GM18520 (cell line): Measurements from ENCODE around the gene CADPS.

ENCODE experiments used
- ATAC-seq: cut with Tn5 transposase; IDR thresholded peaks from one replicate; pipeline ENCODE4 v1.9.1; 2021; ENCODE audit not compliant: unreplicated experiment

The CADPS gene

DNA sequence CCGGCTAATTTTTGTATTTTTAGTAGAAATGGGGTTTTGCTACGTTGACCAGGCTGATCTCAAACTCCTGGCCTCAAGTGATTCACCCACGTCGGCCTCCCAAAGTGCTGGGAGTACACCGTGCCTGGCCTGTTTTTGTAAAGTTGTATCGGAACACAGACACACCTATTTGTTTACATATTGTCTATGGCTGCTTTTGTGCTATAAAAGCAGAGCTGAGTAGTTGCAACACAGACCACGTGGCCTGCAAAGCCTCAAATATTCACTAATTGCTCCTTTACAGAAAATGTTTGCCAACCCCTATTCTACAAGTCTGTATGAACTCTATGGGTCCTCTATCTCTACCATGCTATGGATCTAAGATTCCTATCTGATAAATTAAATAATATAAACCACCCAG lies 175.5 kb downstream of the CADPS start:
- no peak for ATAC-seq

DNA sequence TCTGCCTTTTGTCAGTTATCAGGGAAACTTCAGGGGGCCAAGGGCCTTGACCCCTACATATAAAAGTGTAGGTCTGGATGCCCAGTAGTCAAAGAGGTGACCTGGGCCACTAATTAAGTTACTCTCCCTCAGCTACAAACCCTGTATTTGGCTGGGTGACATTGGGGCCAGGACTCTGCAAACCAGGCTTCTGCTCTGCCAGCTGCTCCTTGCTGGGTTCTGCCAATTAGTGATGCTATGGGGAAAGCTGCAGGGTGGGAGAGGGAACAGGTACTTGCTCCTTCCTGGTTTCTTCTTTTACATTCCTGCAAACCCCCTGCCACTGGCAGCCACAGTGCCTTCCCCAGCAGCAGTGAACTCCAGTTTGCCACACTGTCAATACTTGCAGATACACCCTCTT lies 179.2 kb downstream of the CADPS start:
- ATAC-seq, result no peak

DNA sequence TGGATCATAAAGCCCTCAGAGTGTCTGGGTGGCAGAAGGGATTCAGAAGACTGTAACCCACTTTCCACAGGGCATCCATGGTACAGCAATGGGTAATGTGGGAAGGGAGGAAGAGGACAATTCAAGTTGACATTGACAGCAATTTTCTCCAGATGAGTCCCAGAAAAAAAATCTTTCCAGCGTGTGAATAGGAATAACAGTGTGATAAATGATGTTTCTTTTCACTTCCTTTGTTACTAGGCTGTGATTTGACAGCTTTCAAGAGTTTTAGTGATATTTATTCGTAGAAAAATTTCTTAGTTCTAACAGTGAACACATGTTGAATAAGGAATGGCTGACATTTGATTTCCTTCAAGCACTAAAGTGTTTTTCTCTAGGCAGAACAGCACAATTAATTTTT lies 186.4 kb downstream of the CADPS start:
- ATAC-seq, result no peak

DNA sequence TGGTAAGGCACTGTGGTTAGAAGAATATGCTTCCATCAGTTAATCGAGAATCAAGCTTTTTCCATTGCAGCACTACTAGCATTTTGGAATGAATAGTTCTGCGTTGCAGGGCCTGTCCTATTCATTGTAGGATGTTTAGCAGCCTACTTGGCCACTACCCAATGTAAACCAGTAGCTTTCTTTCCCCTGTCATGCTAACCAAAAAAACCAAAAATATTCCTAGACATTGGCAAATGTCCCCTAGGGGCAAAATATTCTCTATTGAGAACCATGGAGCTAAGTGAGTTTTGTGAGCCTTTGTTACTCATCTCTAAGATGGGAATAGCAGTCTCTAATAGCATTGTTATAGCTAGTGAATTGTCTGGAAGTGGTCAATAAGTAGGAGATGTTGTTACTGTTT lies 187.2 kb downstream of the CADPS start:
- no peak for ATAC-seq

DNA sequence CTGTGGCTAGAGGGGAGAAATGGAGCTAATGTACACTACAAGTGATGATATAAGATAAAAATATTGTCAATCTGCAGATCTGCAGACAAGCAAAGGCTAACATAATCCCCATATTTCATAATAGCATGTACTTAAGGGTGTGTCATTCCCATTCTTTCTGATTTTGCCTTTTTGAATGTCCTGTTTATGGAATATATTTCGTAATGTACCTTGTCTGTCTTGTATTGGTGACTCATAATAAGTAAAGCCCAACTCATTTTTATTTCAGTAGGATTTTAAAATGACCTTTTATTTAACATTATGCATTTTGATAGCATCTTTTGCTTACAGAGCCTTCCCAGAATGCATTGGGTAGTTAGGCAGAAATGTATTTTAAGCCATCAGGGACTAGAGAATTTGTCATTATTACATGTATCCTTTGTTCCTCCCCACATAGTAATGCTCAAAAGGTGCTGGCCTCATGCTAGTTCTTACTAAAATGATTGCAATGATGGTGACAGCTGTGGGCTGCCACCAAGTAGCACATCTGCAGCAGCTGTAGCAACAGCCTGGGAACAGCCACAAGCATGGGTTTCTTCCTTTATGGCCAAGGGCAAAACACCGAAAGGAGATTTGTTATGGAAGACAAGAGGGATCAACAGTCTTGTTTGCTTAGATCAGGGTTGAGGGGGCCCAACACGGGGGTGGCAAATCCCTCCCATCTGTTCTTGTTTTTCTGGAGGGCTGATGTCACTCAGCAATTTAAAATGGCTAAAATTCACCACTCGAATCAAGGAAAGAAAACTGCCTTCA lies 188.5 kb downstream of the CADPS start:
- no peak for ATAC-seq

DNA sequence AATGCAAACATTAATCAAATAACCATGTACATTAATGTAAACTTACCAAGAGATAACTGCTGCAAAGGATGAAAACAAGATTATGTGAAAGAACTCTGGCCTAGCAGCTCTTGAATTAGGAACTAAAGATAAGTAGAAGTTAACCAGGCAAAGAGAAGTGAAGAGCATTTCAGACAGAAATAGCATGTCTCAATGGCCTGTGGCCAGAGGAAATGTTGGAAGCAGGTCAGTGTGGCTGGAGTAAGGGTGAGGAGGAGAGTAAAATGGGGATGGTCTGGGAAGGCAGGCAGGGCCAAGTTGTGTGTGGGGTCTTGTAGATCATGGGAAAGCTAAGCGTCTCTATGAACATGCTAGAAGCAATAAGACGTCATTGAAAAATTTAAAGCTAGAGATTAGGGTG lies 192.4 kb downstream of the CADPS start:
- no peak for ATAC-seq

DNA sequence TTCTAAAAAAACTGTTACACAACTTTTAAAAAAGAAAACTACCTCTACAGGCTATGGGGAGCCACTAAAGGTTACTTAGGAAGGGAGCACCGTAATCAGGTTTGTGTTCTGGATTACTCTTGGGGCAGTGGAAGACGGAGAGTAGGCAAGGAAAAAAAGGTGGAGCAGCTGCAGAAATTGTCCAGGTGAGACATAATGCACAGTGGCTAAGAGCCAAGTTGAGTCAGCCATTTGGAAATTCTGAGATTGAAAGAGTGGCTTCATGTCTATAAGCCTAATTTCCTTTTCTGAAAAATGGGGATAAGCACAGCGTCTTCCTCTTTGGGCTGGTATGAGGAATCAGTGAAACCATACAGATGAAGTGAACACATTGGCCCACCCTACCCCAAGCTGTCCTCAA lies 195.2 kb downstream of the CADPS start:
- ATAC-seq, result no peak

DNA sequence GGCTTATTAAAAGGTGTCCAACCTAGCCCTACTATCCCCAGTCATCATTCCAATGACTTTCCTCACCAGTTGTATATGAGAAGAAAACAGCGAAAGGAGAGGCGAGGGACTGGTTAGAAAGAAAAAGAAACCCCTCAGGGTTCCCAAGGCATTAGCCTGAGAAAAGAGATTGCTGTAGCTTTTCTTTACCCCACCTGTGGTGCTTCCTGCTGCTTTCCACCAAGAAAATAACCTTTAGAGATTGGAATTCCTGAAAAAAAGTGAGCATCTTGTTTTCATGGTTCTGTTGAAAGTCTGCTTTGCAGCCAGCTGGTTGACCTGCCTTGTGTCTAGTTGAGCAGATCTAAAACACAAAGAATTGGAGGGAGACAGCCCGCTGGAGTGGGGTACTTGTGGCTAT lies 196.4 kb downstream of the CADPS start:
- no peak for ATAC-seq

DNA sequence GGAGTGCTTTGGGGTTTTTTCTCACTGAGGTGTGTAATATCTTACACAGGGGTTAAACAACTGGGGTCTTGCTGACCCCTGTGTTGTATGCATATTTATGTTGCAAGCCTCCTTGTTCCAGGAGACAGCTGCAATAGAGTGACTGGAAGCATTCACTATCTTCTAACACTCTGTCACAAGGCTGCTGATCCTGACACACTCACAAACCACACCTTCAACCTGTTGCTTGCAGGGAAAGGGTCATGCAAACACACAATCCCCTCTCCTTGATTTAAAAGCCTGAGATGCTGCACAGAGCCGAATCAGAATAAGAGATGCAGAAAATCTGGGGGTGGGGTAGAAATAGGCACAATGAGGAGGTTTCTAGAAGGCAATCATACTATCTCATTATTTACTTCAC lies 197.3 kb downstream of the CADPS start:
- ATAC-seq, result no peak

DNA sequence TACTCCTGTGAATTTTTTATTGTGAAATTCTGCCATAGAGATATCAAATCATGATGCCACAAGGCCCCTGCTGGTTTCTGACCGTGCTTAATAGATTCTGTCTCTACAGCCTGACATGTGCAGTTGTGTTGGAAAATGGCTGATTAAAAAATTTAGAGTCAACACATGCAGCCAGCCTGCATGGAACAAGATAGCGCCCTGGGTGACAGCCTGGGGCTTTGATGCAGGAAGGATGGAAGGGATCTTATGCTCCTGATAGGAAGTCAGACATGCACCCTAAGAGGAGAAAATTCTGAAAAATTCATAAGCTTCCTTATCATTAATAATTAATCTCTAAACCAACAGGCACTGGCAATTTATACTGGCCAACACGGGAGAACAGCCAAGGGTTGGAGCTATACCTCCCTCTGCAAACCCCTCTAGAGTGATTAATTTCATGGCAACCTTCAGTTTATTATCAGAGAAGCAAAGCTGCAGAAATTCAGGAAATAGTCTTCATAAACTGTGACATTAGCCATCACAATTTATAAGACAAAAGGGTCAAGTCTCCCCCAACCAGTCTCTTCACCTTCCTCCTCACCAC lies 198.4 kb downstream of the CADPS start:
- ATAC-seq, result no peak

DNA sequence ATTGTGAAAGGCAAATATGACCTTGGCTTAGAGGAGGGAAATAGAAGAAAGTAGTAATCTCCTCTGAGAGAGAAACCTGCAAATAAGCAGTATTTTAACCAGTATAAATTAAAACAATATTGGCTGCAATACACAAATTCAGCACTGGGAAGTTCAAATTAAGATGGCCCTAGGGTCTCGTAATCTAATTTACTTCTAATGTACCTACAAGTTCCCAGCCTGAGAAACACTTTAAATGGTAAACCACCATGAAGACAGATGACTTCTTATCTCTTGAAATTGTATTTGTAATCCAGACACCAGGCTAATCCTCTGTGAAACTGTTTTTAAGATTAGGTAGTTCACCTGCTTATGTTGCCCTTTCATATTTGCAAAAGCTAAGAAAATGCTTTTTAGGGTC lies 199.7 kb downstream of the CADPS start:
- no peak for ATAC-seq

DNA sequence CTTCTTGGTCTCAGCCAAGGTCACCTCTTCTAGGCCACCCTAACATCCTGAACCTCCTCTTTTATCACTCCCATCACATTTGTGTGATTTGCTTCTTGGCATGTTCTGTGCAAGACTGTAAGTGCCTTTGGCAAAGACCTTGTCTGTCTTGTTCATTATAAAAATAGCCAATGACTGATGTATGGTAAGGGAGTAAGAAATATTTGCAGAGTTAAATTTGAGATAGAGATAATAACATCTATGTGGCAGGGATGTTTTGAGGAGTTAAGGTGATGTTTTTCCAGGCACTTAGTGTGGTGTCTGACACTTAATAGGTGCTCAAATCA lies 202.3 kb downstream of the CADPS start:
- no peak for ATAC-seq

DNA sequence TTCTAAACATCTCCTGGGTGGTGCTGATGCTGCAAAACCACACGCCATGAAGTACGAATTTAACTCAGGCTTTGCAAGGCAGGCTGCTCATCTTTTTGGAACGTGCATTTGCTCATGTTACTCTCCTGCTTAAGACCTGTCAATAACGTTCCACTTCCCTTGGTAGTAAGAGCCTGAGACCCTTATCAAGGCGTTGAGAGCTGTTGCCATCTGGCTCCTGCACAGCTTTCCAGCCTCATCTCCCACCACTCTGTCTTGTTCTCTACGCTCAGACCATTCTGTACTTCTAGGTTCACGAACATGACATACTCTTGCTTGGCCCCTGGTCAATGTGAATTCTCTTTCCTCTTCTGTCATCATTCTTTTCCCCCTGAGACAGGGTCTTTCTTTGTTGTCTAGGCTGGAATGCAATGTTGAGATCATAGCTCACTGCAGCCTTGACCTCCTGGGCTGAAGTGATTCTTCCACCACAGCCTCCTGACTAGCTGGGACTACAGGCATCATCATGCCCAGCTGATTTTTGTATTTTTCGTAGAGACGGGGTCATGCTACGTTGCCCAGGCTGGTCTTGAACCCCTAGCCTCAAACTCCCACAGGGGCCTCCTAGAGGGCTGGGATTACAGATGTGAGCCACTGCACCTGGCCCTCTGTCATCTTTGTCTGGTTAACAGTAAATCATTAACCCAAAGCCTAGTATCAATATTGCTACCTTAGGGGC lies 202.8 kb downstream of the CADPS start:
- peak; percentile 63 for ATAC-seq

DNA sequence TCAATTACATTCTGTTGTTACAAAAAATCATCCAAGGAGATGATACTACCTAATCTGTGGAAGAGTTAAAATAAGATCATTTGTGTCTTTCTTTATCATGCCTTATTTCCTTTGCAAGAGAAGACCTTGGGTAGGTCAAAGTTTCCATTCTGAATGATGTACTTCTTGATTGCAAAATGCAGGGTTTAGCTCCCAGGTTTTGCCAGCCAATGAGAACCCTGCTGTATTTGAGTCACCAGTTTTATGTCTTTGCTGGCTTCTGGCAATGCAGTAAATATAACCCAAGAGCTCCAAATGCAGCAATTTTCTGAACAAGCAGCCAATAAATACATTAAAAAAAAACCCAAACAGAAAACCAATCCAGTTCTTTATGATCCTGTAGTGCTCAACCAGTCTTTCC lies 204.9 kb downstream of the CADPS start:
- no peak for ATAC-seq

DNA sequence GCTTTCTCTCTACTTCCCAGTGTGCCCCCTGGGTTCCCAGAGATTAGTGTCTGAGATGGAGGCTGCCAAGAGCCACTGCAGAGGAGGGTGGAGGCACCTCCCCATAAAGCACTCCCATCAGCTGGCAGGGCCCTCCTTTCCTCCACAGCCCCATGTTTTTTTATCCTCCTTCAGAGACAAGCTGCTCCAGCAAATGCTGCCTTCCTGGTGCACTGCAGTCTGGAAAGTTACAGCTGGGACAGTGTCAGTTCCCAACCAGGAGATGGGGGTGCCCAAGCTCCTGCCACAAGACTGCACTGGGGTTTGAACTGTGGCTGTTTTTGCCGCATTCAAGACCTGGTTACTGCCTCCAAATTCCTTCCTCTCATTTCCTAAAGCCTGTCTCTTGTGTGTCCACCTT lies 206.1 kb downstream of the CADPS start:
- no peak for ATAC-seq

DNA sequence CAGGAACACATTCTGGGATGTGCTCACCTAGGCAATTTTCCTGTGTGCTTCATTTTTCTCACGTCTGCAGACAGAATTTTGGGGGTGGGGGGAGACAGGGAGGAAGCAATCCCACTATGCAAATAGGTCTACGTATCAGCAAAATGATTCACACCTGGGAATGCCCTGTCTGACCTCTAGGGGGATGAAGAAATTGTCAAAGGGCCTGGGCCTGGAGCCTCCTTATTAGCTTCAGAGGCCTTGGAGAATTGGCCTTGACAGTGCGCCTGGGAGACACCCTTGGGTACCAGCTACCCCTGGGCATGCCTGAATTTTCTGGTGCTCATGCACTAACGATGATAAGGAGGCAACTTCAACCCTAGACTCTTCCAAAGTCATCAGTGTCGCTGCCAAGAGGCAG lies 207.5 kb downstream of the CADPS start:
- no peak for ATAC-seq

DNA sequence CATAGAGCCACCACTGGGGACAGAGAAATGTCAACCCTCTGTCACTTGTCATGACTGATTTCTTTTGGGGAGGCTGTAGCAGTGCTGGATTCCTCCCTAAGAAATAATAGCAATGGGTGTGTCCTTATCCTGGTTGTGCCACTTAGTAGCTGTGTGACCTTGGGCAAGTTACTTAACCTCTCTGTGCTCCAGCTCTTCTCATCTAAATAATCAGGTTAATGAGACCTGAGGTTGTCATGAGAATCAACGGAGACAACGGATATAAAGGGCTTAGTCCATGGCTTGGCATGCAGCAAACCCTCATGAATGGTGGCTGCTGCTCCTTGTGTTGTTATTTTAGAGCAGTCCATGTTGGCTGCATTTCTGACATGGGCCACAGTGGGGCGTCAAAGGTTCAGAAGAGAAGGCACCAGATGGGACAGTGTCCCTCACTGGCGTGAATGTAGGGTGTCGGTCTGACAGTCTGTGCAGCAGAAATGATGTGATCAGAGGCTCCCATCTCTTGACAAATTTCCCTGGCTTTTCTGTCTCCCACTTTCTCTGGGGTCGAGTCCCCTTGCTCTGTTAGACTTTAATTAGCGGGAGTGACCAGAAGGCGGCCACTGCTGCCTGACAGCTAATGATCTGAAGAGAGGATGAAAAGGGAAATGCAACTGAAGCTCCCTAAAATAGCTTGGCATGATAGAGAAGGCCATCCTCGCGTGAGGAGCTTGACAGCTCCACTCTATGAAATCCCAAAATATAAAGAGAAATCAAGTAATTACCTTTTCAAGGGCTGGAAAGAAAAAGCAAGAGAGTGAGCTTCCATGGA lies 209.4 kb downstream of the CADPS start:
- peak; percentile 44 for ATAC-seq

DNA sequence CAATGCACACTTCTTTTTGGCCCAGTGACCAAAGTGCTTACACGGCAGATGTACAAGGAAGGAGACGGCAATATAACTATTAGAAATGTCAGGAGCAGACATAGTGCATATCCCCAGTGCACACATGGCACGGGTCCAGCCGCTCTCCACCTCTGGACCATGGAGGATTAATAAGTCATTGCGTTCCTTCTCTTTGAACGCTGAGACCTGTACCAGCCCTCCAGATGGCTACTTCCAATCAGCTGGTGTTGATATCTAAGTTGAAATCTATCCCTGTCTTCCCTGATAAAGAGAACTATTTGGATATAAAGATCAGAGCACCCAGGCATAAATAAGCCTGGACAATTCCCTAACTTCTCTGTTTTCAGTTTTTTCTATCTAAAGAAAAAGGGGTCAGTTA lies 212.5 kb downstream of the CADPS start:
- ATAC-seq, result no peak

DNA sequence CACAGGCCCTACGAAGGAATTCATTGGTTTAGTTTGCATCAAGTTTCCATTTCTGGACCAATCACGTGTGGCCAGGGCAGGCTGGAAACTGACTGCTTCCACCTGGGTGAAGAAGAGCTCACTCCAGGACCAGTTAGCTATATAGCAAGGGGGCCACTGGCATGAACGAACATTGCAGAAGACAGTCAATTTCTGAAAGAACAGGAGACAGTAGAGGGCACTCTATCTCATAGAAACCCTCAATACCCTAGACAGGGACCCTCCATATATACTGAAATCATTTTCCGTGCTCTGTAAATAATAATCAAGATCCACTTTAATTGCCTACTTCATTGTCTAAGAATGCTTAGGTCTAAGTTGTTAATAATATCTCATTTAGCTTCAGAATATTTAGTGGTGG lies 215.6 kb downstream of the CADPS start:
- ATAC-seq, result no peak

DNA sequence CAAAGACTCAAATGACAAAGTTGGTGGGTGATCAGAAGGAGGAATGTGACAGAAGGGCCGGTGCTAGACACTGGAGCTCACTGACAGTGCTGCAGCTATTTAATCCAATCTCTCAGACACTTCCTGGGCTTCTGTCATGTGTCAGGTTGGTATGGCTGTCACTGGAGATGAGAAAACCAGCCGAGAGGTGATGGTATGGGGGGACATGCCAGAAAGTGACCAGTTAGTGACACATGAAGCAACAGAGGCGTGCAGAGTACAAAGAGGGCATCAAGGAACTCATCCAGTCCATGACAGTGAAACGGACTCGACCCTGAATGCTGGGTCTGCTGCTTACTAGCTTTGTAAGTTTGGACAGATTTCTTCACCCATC lies 219.5 kb downstream of the CADPS start:
- ATAC-seq, result no peak

DNA sequence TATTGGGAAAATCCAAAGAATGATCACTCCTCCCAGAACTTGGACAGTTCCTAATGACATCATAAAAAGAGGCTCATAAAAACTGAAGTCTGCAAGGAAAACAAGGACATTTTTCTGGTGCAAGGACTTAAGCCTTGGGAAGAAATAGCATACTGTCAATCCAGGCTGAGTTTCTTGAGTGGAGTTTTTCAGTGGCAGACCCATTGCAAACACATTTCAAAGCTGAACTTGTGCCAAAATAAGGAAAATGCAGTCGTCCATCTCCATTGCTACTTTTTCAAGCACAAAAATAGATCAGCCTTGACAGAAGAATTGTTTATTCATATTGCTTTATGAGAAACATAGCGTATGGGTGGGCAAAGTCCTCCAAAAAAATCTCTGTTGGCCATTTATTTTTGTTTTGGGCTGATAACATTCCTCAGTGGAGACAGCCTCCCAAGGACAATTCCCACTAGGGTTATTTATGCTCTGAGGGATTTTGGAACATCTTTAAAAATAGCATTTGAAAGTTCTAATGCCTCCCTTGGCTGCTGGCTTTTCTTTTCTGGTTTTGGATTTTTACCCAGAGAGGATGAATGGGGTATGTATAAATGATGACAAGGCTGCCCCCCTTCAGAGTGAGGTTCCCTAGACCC lies 220.0 kb downstream of the CADPS start:
- no peak for ATAC-seq
